GM10847 (cell line): ENCODE measurements around the gene SPAG9.

ENCODE experiments used
- POLR2A ChIP-seq: IDR thresholded peaks from 2 replicates; pipeline ENCODE4 v1.6.1; 2011; ENCODE audit not compliant: insufficient read length; ENCODE audit errors: extremely low read depth

SPAG9 gene

GRCh38 chr17:50947782-50948543, 172.7 kb downstream of the SPAG9 start:
- TF ChIP-seq POLR2A, result no peak

GRCh38 chr17:50946891-50947781, 173.5 kb downstream of the SPAG9 start:
- no peak for TF ChIP-seq POLR2A

GRCh38 chr17:50946223-50946890, 174.3 kb downstream of the SPAG9 start:
- no peak for TF ChIP-seq POLR2A

GRCh38 chr17:50945779-50946222, 174.9 kb downstream of the SPAG9 start:
- TF ChIP-seq POLR2A, result no peak

GRCh38 chr17:50944902-50945720, 175.6 kb downstream of the SPAG9 start:
- TF ChIP-seq POLR2A, result no peak

GRCh38 chr17:50944054-50944901, 176.4 kb downstream of the SPAG9 start:
- no peak for TF ChIP-seq POLR2A

- TF ChIP-seq POLR2A, result no peak
These were observed 177.1 kb downstream of the SPAG9 start for GRCh38 chr17:50943575-50943933.

- no peak for TF ChIP-seq POLR2A
These were observed 180.6 kb downstream of the SPAG9 start for GRCh38 chr17:50939795-50940684.

GRCh38 chr17:50939542-50939794, 181.2 kb downstream of the SPAG9 start:
- no peak for TF ChIP-seq POLR2A

- no peak for TF ChIP-seq POLR2A
These were observed 181.7 kb downstream of the SPAG9 start for GRCh38 chr17:50938821-50939541.

GRCh38 chr17:50935996-50936266, 184.7 kb downstream of the SPAG9 start:
- TF ChIP-seq POLR2A, result no peak

- TF ChIP-seq POLR2A, result no peak
These were observed 185.3 kb downstream of the SPAG9 start for GRCh38 chr17:50935221-50935995.
